Measurements from ENCODE around the gene OR1L1.

The OR1L1 gene, protein sequence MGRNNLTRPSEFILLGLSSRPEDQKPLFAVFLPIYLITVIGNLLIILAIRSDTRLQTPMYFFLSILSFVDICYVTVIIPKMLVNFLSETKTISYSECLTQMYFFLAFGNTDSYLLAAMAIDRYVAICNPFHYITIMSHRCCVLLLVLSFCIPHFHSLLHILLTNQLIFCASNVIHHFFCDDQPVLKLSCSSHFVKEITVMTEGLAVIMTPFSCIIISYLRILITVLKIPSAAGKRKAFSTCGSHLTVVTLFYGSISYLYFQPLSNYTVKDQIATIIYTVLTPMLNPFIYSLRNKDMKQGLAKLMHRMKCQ

DNA sequence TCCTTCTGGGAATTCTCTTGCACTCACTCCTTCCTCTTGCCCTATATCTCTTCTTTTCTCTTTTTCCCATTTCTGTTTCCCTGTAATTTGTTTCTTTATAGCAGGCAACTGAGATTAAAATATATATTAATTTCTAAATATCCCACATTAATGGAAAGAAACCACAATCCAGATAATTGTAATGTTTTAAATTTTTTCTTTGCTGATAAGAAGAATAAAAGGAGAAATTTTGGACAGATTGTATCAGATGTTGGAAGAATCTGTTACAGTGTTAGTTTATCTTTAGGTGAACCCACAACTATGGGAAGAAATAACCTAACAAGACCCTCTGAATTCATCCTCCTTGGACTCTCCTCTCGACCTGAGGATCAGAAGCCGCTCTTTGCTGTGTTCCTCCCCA is at the start of gene OR1L1:
TSS of gene OR1L1 (plus strand) at position 301 of the 400 bp plus-strand sequence. CDS start at position 301, 0 bp downstream.
- no peak for DNase-seq (ENCODE audit: insufficient read length, low spot score)
- TF ChIP-seq POLR2A (IDR thresholded peaks at IDR 0.05; ENCODE audit: low read depth, low read length) = no peak
- FAIRE-seq = no peak

DNA sequence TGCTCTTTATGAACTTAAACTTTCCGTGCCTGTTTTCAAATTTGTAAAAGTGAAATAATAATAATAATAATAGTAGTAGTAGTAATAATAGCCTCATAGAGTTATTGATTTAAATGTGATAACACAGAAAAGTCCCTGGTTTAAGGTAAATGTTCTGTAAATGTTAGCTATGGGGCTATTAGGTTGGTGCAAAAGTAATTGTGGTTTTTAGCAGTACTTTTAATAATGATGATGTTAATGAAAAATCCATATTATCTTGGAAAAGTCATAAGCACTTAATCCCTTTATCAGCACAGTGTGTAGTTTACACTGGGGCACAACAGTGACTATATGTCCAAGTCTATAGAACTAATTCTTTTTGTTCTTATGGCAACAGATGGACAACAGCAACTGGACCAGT is 47.2 kb upstream of the OR1L1 start, which contains the start of gene OR1Q1:
TSS of gene OR1Q1 (plus strand) at position 377 of the 400 bp plus-strand sequence. CDS start at position 377, 0 bp downstream.
- no peak for TF ChIP-seq POLR2A (IDR thresholded peaks at IDR 0.05; ENCODE audit: low read depth, low read length)
- no peak for FAIRE-seq
- no peak for DNase-seq (ENCODE audit: insufficient read length, low spot score)

DNA sequence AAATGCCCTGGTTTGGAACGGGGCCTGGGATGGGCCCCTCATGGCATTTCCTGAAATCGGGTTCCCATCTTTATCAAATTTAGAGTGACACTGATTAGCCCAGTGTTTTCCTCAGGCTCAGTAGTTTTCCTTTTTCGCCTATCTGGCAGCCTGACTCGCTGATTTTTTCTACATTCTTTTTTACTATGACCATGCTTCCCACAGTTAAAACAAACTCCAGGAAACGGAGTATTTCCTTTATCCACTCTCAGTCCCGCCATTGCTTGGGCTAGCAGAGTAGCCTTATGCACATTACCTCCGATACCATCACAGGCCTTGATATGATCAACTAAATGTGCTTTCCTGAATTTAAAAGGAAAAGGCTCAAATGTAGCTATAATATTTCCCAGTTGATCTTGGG is 41.5 kb upstream of the OR1L1 start:
- no peak for DNase-seq (ENCODE audit: insufficient read length, low spot score)
- no peak for TF ChIP-seq POLR2A (IDR thresholded peaks at IDR 0.05; ENCODE audit: low read depth, low read length)
- FAIRE-seq = no peak

DNA sequence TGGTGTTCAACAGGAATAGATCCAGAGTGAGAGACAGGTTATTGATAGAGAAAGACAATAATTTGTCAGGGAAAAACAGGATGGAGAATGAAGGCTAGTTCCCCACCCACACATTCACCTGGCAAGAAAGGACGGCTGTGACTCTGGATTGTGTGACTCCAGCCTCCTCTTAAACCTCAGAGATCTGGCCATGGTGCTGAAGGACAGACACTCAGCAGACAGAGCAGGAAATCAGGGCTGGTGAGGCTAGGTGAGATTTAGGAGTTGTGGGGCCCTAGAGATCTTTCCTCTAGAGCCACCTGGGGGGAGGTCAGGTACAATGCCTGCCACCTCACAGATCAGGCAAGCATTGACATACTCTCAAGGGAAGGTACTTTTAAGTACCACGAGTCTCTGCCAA is 19.3 kb upstream of the OR1L1 start:
- TF ChIP-seq POLR2A (IDR thresholded peaks at IDR 0.05; ENCODE audit: low read depth, low read length) = no peak
- DNase-seq (ENCODE audit: insufficient read length, low spot score) (peak; percentile 12), FAIRE-seq (peak; percentile 76)

DNA sequence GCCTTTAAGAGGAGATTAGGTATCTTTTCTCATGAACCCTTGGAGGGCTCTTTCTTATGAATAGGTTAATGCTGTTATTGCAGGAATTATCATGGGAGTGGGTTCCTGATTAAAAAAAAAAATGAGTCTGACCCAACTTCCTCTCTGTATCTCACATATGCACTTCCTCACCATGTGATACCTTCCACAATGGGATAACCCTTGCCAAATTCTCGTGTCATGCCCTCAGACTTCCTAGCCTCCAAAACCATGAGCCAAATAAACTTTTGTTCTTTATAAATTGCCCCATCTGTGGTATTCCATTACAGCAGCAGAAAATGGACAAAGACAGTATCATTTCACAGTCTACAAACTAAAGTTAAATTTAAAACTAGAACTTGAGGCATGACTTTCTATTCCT is 5.1 kb upstream of the OR1L1 start:
- DNase-seq (ENCODE audit: insufficient read length, low spot score) (no peak), FAIRE-seq (no peak)
- TF ChIP-seq POLR2A (IDR thresholded peaks at IDR 0.05; ENCODE audit: low read depth, low read length) = no peak

DNA sequence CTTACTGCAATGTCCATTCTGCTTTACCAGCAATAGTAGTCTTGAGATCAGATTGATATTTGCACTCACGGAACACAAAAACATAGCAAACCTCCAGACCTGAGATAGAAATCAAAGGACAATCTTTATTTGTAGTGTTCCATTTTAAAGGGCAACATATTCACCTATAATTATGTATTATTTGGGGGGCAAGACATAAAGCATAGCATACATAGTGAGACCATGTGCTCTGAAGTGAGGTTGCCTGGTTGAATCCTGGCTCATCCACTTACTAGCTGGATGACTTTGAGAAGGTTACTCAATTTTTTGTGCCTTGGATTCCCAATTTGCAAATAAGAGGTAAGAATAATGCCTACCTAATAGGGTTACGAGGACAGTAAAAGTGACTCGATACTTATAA is 4.0 kb upstream of the OR1L1 start, which contains the start of gene OR1B1:
TSS of gene OR1B1 (minus strand) at position 101 of the 400 bp plus-strand sequence.
- FAIRE-seq (peak; percentile 20), DNase-seq (ENCODE audit: insufficient read length, low spot score) (no peak)
- TF ChIP-seq POLR2A (IDR thresholded peaks at IDR 0.05; ENCODE audit: low read depth, low read length) = no peak

DNA sequence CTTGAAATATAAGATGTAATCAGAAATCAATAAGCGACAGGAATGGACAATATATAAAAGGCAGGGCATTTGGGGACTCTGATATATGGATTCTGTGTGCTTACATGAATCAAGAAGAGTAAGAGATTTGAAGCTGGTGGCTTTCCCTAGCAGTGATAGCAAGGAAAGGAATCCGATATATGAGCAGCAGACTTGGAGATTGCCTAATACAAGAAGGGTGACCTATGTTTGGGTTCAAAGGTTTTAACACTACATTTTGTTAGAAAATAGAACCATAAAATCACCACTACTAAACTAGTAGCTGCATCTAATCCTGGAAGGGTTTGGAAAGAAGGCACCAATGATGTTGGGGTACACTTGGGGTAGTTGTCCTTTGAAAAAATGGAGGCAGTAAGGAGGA is 11.0 kb downstream of the OR1L1 start:
- TF ChIP-seq POLR2A (IDR thresholded peaks at IDR 0.05; ENCODE audit: low read depth, low read length) = no peak
- DNase-seq (ENCODE audit: insufficient read length, low spot score) (no peak), FAIRE-seq (no peak)

DNA sequence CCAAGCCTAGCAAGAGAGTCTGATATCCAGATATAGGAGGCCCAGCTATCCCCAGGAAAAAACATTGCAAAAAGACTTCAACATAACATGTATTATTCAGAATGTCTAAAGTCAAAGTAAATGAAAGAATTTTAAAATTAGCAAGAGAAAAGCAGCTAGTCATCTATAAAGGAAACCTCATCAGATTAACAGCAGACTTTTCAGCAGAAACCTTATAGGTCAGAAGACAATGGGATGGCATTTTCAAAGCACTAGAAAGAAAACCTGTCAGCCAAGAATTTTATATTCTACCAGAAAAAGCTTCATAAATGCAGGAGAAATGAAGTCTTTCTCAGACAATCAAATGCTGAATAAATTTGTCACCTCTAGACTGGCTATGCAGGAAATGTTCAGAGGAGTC is 23.3 kb downstream of the OR1L1 start:
- no peak for TF ChIP-seq POLR2A (IDR thresholded peaks at IDR 0.05; ENCODE audit: low read depth, low read length)
- no peak for DNase-seq (ENCODE audit: insufficient read length, low spot score)
- FAIRE-seq = no peak

DNA sequence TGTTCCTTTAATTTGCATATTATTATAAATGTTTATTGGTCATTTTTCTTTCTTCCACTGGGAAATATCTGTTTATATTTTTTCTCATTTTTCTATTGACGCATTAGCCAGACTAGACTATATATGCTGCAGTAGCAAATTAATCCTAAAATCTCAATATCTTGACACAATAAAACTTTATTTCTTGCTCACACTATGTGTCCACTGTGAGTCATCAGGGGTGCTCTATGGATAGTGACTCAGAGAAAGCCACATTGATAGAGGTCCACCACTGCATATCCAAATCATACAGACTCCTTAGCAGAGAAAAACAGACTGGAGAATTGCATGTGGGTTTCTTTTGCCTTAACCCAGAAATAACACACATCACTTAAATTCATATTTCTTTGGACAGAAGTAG is 34.2 kb downstream of the OR1L1 start:
- FAIRE-seq (peak; percentile 96), DNase-seq (ENCODE audit: insufficient read length, low spot score) (peak; percentile 19)
- TF ChIP-seq POLR2A (IDR thresholded peaks at IDR 0.05; ENCODE audit: low read depth, low read length) = no peak
